ENCODE results near the gene TES. TPM values are rescaled to one million over a fixed set of nuclear protein-coding genes. Genes with fewer than 3 reads are reported as not detected.

TES gene
- total and polyA plus RNA-seq, 9 of the 15 experiments (the other 6 are each of a cell fraction or from before 2014, with no cell fraction given) = 20.7 to 61.6 (median 53.8) TPM

DNA sequence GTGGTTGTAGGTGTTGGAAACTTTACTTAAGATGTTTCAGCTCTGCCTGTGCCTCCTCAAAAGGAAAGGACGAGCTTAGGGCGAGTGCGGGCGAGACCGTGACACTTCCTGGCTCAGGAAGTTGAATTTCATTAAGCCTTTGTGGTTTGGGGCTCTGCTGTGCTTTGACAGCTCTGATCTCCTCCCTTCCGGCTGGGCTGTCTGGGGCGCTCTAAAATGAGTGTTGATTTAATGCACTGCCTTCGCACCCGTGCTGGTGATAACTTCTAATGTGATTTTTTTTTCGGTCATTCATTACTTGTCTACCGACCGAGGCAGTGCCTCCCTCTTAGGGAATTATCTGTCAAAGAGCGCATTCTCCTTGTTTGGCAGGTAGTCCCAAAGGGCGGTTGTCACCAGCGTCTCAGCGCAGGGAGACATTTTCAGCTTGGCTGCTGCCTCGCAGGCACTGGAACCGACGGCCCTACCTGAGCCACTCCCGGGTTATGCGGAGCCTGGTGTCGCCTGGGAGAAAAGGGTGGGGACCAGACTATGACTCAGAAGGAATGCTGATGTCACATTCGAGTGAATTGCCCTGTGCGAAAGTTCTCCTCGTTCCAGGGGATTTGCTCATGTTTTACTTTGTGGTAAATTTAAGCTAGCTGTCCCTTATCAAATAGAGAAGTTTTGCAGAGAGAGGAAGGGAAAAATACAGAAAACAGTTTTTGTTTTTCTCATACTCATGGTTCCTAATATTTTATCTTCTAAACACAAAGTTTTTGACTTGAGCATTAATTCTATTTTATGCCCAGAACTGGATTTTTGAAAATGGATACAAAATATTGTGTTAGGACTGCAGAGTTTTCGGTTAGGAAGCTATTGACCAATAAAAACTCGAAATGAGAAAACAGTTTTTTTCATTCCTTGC, 920 bp downstream of the TES start (continued):
- TF ChIP-seq, protein P1, sequence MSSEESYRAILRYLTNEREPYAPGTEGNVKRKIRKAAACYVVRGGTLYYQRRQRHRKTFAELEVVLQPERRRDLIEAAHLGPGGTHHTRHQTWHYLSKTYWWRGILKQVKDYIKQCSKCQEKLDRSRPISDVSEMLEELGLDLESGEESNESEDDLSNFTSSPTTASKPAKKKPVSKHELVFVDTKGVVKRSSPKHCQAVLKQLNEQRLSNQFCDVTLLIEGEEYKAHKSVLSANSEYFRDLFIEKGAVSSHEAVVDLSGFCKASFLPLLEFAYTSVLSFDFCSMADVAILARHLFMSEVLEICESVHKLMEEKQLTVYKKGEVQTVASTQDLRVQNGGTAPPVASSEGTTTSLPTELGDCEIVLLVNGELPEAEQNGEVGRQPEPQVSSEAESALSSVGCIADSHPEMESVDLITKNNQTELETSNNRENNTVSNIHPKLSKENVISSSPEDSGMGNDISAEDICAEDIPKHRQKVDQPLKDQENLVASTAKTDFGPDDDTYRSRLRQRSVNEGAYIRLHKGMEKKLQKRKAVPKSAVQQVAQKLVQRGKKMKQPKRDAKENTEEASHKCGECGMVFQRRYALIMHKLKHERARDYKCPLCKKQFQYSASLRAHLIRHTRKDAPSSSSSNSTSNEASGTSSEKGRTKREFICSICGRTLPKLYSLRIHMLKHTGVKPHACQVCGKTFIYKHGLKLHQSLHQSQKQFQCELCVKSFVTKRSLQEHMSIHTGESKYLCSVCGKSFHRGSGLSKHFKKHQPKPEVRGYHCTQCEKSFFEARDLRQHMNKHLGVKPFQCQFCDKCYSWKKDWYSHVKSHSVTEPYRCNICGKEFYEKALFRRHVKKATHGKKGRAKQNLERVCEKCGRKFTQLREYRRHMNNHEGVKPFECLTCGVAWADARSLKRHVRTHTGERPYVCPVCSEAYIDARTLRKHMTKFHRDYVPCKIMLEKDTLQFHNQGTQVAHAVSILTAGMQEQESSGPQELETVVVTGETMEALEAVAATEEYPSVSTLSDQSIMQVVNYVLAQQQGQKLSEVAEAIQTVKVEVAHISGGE (CRISPR knock-in tag; IDR thresholded peaks at IDR 0.05) = no peak
- TF ChIP-seq ZNF561 (CRISPR knock-in tag; conservative IDR thresholded peaks at IDR 0.05) = no peak
- peak; percentile 57 for TF ChIP-seq NFIC (IDR thresholded peaks at IDR 0.05)
- TF ChIP-seq, protein P2, sequence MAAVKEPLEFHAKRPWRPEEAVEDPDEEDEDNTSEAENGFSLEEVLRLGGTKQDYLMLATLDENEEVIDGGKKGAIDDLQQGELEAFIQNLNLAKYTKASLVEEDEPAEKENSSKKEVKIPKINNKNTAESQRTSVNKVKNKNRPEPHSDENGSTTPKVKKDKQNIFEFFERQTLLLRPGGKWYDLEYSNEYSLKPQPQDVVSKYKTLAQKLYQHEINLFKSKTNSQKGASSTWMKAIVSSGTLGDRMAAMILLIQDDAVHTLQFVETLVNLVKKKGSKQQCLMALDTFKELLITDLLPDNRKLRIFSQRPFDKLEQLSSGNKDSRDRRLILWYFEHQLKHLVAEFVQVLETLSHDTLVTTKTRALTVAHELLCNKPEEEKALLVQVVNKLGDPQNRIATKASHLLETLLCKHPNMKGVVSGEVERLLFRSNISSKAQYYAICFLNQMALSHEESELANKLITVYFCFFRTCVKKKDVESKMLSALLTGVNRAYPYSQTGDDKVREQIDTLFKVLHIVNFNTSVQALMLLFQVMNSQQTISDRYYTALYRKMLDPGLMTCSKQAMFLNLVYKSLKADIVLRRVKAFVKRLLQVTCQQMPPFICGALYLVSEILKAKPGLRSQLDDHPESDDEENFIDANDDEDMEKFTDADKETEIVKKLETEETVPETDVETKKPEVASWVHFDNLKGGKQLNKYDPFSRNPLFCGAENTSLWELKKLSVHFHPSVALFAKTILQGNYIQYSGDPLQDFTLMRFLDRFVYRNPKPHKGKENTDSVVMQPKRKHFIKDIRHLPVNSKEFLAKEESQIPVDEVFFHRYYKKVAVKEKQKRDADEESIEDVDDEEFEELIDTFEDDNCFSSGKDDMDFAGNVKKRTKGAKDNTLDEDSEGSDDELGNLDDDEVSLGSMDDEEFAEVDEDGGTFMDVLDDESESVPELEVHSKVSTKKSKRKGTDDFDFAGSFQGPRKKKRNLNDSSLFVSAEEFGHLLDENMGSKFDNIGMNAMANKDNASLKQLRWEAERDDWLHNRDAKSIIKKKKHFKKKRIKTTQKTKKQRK (IDR thresholded peaks at IDR 0.05; ENCODE audit: borderline replicate concordance, low read depth, low read length) = no peak
- TF ChIP-seq MCM5 (IDR thresholded peaks at IDR 0.05; ENCODE audit: low read depth) = no peak
- TF ChIP-seq POLR2B (IDR thresholded peaks at IDR 0.05; ENCODE audit: low read depth, partially characterized antibody) = peak; percentile 94
- peak; percentile 85 for TF ChIP-seq RBFOX2 (IDR thresholded peaks at IDR 0.05; ENCODE audit: low read depth, low read length)
- peak; percentile 92 for TF ChIP-seq POLR2H (tag; IDR thresholded peaks at IDR 0.05; ENCODE audit: low read depth)
- TF ChIP-seq XRCC5 (IDR thresholded peaks at IDR 0.05; ENCODE audit: low read depth, low read length) = no peak
- TF ChIP-seq TARDBP (IDR thresholded peaks at IDR 0.05) = 0 out of 2 replicates have a peak, but pooled peaks have one; percentile 72
- TF ChIP-seq, protein P3, sequence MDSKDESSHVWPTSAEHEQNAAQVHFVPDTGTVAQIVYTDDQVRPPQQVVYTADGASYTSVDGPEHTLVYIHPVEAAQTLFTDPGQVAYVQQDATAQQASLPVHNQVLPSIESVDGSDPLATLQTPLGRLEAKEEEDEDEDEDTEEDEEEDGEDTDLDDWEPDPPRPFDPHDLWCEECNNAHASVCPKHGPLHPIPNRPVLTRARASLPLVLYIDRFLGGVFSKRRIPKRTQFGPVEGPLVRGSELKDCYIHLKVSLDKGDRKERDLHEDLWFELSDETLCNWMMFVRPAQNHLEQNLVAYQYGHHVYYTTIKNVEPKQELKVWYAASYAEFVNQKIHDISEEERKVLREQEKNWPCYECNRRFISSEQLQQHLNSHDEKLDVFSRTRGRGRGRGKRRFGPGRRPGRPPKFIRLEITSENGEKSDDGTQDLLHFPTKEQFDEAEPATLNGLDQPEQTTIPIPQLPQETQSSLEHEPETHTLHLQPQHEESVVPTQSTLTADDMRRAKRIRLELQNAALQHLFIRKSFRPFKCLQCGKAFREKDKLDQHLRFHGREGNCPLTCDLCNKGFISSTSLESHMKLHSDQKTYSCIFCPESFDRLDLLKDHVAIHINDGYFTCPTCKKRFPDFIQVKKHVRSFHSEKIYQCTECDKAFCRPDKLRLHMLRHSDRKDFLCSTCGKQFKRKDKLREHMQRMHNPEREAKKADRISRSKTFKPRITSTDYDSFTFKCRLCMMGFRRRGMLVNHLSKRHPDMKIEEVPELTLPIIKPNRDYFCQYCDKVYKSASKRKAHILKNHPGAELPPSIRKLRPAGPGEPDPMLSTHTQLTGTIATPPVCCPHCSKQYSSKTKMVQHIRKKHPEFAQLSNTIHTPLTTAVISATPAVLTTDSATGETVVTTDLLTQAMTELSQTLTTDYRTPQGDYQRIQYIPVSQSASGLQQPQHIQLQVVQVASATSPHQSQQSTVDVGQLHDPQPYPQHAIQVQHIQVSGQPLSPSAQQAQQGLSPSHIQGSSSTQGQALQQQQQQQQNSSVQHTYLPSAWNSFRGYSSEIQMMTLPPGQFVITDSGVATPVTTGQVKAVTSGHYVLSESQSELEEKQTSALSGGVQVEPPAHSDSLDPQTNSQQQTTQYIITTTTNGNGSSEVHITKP (IDR thresholded peaks at IDR 0.05; ENCODE audit: partially characterized antibody) = peak; percentile 46

Data from K562 (cell line).